Liver (tissue), 3 donors: ENCODE results near the gene MBNL2.

Experiments used
- JUND ChIP-seq, 2 donors: IDR thresholded peaks; 2 replicates each; pipeline ENCODE4 v1.6.1; 2016; ENCODE audit warnings: antibody characterized with exemption in 2 of 2
- RAD21 ChIP-seq, 2 donors: IDR thresholded peaks; 2 replicates each; pipeline ENCODE4 v1.6.1; 2016; ENCODE audit warnings: antibody characterized with exemption in 2 of 2, mild to moderate bottlenecking in 2 of 2
- RXRA ChIP-seq, 2 donors: IDR thresholded peaks; 2 replicates each; pipeline ENCODE4 v1.6.1; 2017 to 2018; ENCODE audit warnings: antibody characterized with exemption in 2 of 2, mild to moderate bottlenecking in 1 of 2
- SP1 ChIP-seq: IDR thresholded peaks from 2 replicates; pipeline ENCODE4 v1.6.1; 2018; ENCODE audit warnings: antibody characterized with exemption, mild to moderate bottlenecking
- TAF1 ChIP-seq: conservative IDR thresholded peaks from 2 replicates; pipeline ENCODE4 v1.6.1; 2016; ENCODE audit warnings: antibody characterized with exemption, mild to moderate bottlenecking
- YY1 ChIP-seq: IDR thresholded peaks from 2 replicates; pipeline ENCODE4 v1.6.1; 2016; ENCODE audit warnings: antibody characterized with exemption, mild to moderate bottlenecking
- TF ChIP-seq, protein P1 (sequence below): fragments of 150-350 bp; IDR thresholded peaks from 2 replicates; pipeline ENCODE4 v1.5.1; 2017; ENCODE audit warnings: improper control_type of control experiment, low read depth, low read length; ENCODE audit not compliant: missing input control
- TF ChIP-seq, protein P2 (sequence below): IDR thresholded peaks from 2 replicates; pipeline ENCODE4 v1.6.1; 2016; ENCODE audit warnings: antibody characterized with exemption
- donor health status: healthy.
- donor health status: healthy.

DNA sequence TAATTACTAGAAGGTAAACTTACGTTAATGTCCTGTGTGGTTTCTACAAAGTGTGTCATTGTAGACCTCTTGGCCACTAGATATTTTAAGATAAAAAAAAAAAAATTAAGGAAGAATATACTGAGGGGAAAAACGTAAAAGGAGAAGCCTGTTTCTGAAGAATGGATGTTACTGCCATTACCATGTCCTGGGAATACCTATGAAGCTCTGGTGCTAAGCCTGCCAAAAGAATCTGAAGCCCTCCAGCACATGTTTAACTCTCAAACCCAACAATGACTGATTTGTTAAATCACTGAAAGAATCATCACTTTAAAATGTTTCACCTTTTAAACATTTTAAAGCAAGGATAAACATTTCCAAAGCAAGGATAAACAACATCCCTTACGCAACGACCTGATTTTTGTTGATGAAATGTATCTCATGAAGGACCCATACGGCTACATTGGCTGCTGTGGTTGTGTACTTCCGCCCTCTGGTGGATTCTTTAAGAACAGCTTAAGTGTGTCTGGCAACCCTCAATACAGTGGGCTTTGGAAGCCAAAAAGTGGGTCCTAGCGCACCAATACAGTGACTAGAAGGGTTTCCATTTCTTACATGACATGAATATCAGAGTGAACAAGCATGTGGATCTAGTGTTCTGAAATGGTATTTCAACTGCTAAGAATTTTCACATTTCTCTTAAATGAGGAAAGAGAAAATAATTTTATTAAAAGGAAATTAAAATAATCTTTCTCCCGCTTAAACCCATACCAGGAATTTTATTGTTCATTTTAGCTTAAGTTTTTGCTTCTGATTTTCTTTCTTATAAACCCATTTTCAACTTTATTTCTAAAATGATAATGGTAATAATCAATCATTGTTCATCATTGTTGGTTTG, 137.3 kb downstream of the MBNL2 start:
- TF ChIP-seq, protein P1, sequence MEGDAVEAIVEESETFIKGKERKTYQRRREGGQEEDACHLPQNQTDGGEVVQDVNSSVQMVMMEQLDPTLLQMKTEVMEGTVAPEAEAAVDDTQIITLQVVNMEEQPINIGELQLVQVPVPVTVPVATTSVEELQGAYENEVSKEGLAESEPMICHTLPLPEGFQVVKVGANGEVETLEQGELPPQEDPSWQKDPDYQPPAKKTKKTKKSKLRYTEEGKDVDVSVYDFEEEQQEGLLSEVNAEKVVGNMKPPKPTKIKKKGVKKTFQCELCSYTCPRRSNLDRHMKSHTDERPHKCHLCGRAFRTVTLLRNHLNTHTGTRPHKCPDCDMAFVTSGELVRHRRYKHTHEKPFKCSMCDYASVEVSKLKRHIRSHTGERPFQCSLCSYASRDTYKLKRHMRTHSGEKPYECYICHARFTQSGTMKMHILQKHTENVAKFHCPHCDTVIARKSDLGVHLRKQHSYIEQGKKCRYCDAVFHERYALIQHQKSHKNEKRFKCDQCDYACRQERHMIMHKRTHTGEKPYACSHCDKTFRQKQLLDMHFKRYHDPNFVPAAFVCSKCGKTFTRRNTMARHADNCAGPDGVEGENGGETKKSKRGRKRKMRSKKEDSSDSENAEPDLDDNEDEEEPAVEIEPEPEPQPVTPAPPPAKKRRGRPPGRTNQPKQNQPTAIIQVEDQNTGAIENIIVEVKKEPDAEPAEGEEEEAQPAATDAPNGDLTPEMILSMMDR: peak; percentile 76
- TF ChIP-seq JUND (IDR thresholded peaks at IDR 0.05) (no peak), RXRA (IDR thresholded peaks at IDR 0.05) (peak; percentile 33 to 41), YY1 (peak; percentile 56), SP1 (no peak), RAD21 (IDR thresholded peaks at IDR 0.05) (peak; percentile 99), TAF1 (no peak)
- TF ChIP-seq, protein P2, sequence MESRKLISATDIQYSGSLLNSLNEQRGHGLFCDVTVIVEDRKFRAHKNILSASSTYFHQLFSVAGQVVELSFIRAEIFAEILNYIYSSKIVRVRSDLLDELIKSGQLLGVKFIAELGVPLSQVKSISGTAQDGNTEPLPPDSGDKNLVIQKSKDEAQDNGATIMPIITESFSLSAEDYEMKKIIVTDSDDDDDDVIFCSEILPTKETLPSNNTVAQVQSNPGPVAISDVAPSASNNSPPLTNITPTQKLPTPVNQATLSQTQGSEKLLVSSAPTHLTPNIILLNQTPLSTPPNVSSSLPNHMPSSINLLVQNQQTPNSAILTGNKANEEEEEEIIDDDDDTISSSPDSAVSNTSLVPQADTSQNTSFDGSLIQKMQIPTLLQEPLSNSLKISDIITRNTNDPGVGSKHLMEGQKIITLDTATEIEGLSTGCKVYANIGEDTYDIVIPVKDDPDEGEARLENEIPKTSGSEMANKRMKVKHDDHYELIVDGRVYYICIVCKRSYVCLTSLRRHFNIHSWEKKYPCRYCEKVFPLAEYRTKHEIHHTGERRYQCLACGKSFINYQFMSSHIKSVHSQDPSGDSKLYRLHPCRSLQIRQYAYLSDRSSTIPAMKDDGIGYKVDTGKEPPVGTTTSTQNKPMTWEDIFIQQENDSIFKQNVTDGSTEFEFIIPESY: no peak
